Measurements from ENCODE around the gene LITAF.

Gene LITAF

GRCh38 chr16:11621920-11622651 lies 35.4 kb upstream of the LITAF start:
- DNase-seq (ENCODE audit: low read depth), result no peak
- no peak overlapping the region for H3K4me3 ChIP-seq (ENCODE audit: low read length)
- no peak for TF ChIP-seq CTCF (IDR thresholded peaks at IDR 0.05; ENCODE audit: insufficient read depth, low read depth, low read length, missing control alignments)

GRCh38 chr16:11621539-11621919 lies 34.8 kb upstream of the LITAF start:
- H3K4me3 ChIP-seq (ENCODE audit: low read length), result no peak overlapping the region
- TF ChIP-seq CTCF (IDR thresholded peaks at IDR 0.05; ENCODE audit: insufficient read depth, low read depth, low read length, missing control alignments), result no peak
- DNase-seq (ENCODE audit: low read depth), result no peak

GRCh38 chr16:11620243-11621003 lies 33.7 kb upstream of the LITAF start:
- TF ChIP-seq CTCF (IDR thresholded peaks at IDR 0.05; ENCODE audit: insufficient read depth, low read depth, low read length, missing control alignments), result no peak
- H3K4me3 ChIP-seq (ENCODE audit: low read length), result no peak overlapping the region
- no peak for DNase-seq (ENCODE audit: low read depth)

- no peak overlapping the region for H3K4me3 ChIP-seq (ENCODE audit: low read length)
- no peak for TF ChIP-seq CTCF (IDR thresholded peaks at IDR 0.05; ENCODE audit: insufficient read depth, low read depth, low read length, missing control alignments)
- peak; percentile 29 for DNase-seq (ENCODE audit: low read depth)
Observed at GRCh38 chr16:11619327-11619851, 32.7 kb upstream of the LITAF start.

GRCh38 chr16:11618107-11618717 lies 31.5 kb upstream of the LITAF start:
- DNase-seq (ENCODE audit: low read depth), result peak; percentile 53
- no peak overlapping the region for H3K4me3 ChIP-seq (ENCODE audit: low read length)
- TF ChIP-seq CTCF (IDR thresholded peaks at IDR 0.05; ENCODE audit: insufficient read depth, low read depth, low read length, missing control alignments), result no peak

- no peak overlapping the region for H3K4me3 ChIP-seq (ENCODE audit: low read length)
- no peak for TF ChIP-seq CTCF (IDR thresholded peaks at IDR 0.05; ENCODE audit: insufficient read depth, low read depth, low read length, missing control alignments)
- no peak for DNase-seq (ENCODE audit: low read depth)
Observed at GRCh38 chr16:11615748-11616447, 29.2 kb upstream of the LITAF start.
